A673 (cell line): ENCODE data around the gene TMTC2. TPM values are rescaled to one million over a fixed set of nuclear protein-coding genes. Genes with fewer than 3 reads are reported as not detected.

ENCODE experiments used
- BruUV-seq: library from RNA; stranded (reverse); fragments of 400-500 nt; replicated peaks from 2 replicates; lab custom pipeline; 2021; lab: Mats Ljungman, UMichigan
- CTCF ChIA-PET: fragments of 300-600 bp; sonication (Branson Sonifier 250); formaldehyde crosslinking; loops from one replicate; lab custom pipeline; 2022; ENCODE audit warnings: antibody characterized with exemption; lab: Charles Lee
- POLR2A ChIA-PET: fragments of 300-600 bp; sonication (Branson Sonifier 250); formaldehyde crosslinking; loops from one replicate; lab custom pipeline; 2022; ENCODE audit warnings: antibody characterized with exemption; ENCODE audit not compliant: low non-redundant PET; lab: Charles Lee
- DNase-seq: peaks from one replicate; pipeline ENCODE4 v3.0.0-alpha.2; 2015; ENCODE audit warnings: low spot score
- H3K27ac ChIP-seq: fragments of 200-600 bp; sonication (generic); 2 replicates; pipeline ENCODE4 v1.5.1; 2016; ENCODE audit warnings: mixed run types, low read depth, mild to moderate bottlenecking, mixed read lengths, antibody characterized with exemption, low read length; ENCODE audit not compliant: poor library complexity, severe bottlenecking
- H3K27me3 ChIP-seq: fragments of 200-600 bp; sonication (generic); replicated peaks from 2 replicates; pipeline ENCODE4 v1.6.1; 2017; ENCODE audit warnings: mixed run types, low read depth, mild to moderate bottlenecking, mixed read lengths, antibody characterized with exemption, low read length; ENCODE audit not compliant: insufficient read depth, poor library complexity
- H3K36me3 ChIP-seq: fragments of 200-600 bp; sonication (generic); 2 replicates; pipeline ENCODE4 v1.6.1; 2016; ENCODE audit warnings: mixed run types, mild to moderate bottlenecking, mixed read lengths, antibody characterized with exemption, low read length; ENCODE audit not compliant: insufficient read depth, poor library complexity, severe bottlenecking
- H3K4me1 ChIP-seq: fragments of 200-600 bp; sonication (generic); 2 replicates; pipeline ENCODE4 v1.6.1; 2017; ENCODE audit warnings: mixed run types, mild to moderate bottlenecking, mixed read lengths, antibody characterized with exemption, low read length; ENCODE audit not compliant: insufficient read depth, poor library complexity, severe bottlenecking
- H3K4me3 ChIP-seq: fragments of 200-600 bp; sonication (generic); 2 replicates; pipeline ENCODE4 v1.5.1; 2016; ENCODE audit warnings: low read depth, mixed run types, mild to moderate bottlenecking, mixed read lengths, low read length; ENCODE audit not compliant: poor library complexity, severe bottlenecking
- H3K9me3 ChIP-seq: fragments of 200-600 bp; sonication (generic); 2 replicates; pipeline ENCODE4 v1.6.1; 2016; ENCODE audit warnings: mixed run types, low read depth, mild to moderate bottlenecking, mixed read lengths, antibody characterized with exemption, low read length; ENCODE audit not compliant: poor library complexity, severe bottlenecking
- EZH2 ChIP-seq: fragments of 200-600 bp; sonication (generic); IDR thresholded peaks from 2 replicates; pipeline ENCODE4 v1.6.1; 2017; ENCODE audit warnings: borderline replicate concordance, low read depth, mild to moderate bottlenecking, mixed read lengths, antibody characterized with exemption, low read length; ENCODE audit not compliant: poor library complexity, severe bottlenecking
- intact Hi-C: fragments of 100-400 bp; cut with micrococcal nuclease; formaldehyde crosslinking; loops from one replicate; pipeline ENCODE4 v1.10.0; 2022; ENCODE audit not compliant: unreplicated experiment
- total RNA-seq: library from RNA; stranded (reverse); gene quantifications from 2 replicates; pipeline ENCODE4 v1.2.3, GENCODE V29; 2021
- TF ChIP-seq, protein P1 (sequence below): fragments of 300-800, 200-600 bp; sonication (generic); conservative IDR thresholded peaks from 2 replicates; pipeline ENCODE4 v1.5.1; 2017; ENCODE audit warnings: low read depth, mild to moderate bottlenecking, antibody characterized with exemption, low read length, moderate library complexity, mixed read lengths

TMTC2 gene
- total RNA-seq, 1 experiment from 2014 or later = 3.3 TPM

DNA sequence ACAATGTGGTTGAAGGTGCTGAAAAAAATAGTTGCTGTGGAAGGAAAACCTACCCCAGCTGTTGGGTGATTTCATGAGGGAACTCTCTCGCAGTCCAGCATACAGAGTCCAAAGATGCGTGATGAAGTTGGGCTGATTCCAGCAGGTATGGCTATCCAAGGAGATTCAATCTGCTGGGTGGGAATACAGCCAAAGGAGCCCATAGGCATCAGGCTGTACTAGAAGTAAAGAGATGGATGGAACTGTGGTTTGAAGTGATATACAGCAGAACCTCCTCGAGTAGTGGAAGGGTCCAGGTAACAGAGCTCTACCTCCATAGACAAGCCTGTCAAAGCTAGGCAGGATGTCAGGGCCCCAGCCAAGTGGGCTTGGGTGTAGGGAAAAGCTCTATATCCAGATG is 11.5 kb upstream of the TMTC2 start:
- H3K4me3 ChIP-seq = no peak overlapping the region
- ChIA-PET CTCF (no interaction called here), POLR2A (no interaction called here)
- no peak overlapping the region for H3K27ac ChIP-seq
- no peaks in the 10 kb centered on the region for H3K27me3 ChIP-seq
- no peaks in the 10 kb centered on the region for H3K9me3 ChIP-seq
- no peak for DNase-seq
- BruUV-seq = no TSS peak
- TF ChIP-seq, protein P1, sequence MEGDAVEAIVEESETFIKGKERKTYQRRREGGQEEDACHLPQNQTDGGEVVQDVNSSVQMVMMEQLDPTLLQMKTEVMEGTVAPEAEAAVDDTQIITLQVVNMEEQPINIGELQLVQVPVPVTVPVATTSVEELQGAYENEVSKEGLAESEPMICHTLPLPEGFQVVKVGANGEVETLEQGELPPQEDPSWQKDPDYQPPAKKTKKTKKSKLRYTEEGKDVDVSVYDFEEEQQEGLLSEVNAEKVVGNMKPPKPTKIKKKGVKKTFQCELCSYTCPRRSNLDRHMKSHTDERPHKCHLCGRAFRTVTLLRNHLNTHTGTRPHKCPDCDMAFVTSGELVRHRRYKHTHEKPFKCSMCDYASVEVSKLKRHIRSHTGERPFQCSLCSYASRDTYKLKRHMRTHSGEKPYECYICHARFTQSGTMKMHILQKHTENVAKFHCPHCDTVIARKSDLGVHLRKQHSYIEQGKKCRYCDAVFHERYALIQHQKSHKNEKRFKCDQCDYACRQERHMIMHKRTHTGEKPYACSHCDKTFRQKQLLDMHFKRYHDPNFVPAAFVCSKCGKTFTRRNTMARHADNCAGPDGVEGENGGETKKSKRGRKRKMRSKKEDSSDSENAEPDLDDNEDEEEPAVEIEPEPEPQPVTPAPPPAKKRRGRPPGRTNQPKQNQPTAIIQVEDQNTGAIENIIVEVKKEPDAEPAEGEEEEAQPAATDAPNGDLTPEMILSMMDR = no peak
- no peak for TF ChIP-seq EZH2
- intact Hi-C loops = no loop called here
- no peaks in the 10 kb centered on the region for H3K4me1 ChIP-seq
- H3K36me3 ChIP-seq = no peaks in the 10 kb centered on the region

DNA sequence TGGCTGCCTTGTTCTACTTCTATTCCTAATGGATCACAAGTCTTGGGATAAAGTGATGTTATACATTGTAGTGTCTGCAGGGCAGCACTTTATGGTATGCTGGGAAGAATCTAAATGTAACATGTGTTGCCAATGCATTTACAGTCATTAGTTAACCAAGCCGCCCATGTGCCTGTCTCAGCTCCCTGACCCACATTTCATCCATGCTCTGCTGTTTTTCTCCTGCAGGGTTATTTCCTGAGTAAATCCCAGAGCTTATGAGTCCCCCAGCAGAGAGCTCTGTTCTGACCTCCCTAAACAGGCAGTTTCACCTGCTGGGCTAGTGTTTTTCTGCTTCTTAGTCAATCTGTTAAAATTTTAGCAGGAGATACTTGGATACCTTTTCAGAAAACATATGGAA is 4.4 kb upstream of the TMTC2 start:
- no peaks in the 10 kb centered on the region for H3K9me3 ChIP-seq
- no peaks in the 10 kb centered on the region for H3K36me3 ChIP-seq
- H3K27me3 ChIP-seq = no peaks in the 10 kb centered on the region
- H3K4me1 ChIP-seq = peaks cover 11% of the 10 kb centered on the region
- H3K27ac ChIP-seq = no peak overlapping the region
- POLR2A ChIA-PET = no interaction called here
- DNase-seq = peak; percentile 20
- CTCF ChIA-PET = no interaction called here
- TF ChIP-seq, protein P1 = no peak
- no peak overlapping the region for H3K4me3 ChIP-seq
- intact Hi-C loops = loop anchor here (10.0 kb wide), 3 partner anchors 112 to 702 kb away; no protein-coding TSS in a partner anchor
- BruUV-seq = no TSS peak

DNA sequence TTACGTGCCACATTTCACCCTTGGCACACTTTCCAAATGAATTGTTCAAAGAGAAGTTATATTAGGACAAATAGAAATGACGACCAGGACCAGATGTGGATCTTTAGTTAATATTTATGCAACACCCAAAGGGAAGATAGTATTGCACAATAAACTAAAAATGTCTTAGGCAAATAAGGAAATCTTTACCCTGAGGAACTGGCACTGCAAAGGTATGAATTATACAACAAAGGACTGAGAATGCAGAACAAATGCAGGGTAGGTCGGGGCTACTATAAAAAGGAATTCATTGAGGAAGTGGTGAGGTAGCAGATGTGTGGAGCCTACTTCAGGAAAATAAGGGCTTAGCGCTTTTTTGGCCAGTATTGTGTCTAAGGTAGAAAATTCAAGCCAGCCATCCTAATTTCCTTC is 3.9 kb upstream of the TMTC2 start:
- peaks cover 11% of the 10 kb centered on the region for H3K4me1 ChIP-seq
- H3K4me3 ChIP-seq = no peak overlapping the region
- no peak for DNase-seq
- no TSS peak for BruUV-seq
- ChIA-PET CTCF (no interaction called here), POLR2A (no interaction called here)
- intact Hi-C loops = loop anchor here (10.0 kb wide), 3 partner anchors 112 to 702 kb away; no protein-coding TSS in a partner anchor
- no peak overlapping the region for H3K27ac ChIP-seq
- H3K9me3 ChIP-seq = no peaks in the 10 kb centered on the region
- no peaks in the 10 kb centered on the region for H3K27me3 ChIP-seq
- TF ChIP-seq, protein P1 = no peak
- TF ChIP-seq EZH2 = no peak
- no peaks in the 10 kb centered on the region for H3K36me3 ChIP-seq
